SK-N-SH (cell line): ENCODE results near the gene BAHCC1.

Experiments used
- CTCF ChIP-seq: fragments of 200-600 bp; sonication (generic); IDR thresholded peaks from 2 replicates; pipeline ENCODE4 v1.6.1; 2017; ENCODE audit warnings: antibody characterized with exemption, mild to moderate bottlenecking, moderate library complexity
- EP300 ChIP-seq, 2 experiments: IDR thresholded peaks; 2 replicates each; pipeline versions ENCODE4 v1.4.0 to v1.6.1; 2012; ENCODE audit warnings: borderline replicate concordance in 1 of 2, low read depth in 1 of 2, low read length in 1 of 2
- EZH2phosphoT487 ChIP-seq: fragments of 200-600 bp; sonication (generic); IDR thresholded peaks from 2 replicates; pipeline ENCODE4 v1.6.1; 2017; ENCODE audit warnings: low read depth, mixed run types, mild to moderate bottlenecking, antibody characterized with exemption, moderate library complexity, borderline replicate concordance
- POLR2AphosphoS5 ChIP-seq: IDR thresholded peaks from 2 replicates; pipeline ENCODE4 v1.6.1; 2012; ENCODE audit warnings: low read depth, low read length
- RCOR1 ChIP-seq: fragments of 150-350 bp; IDR thresholded peaks from 2 replicates; pipeline ENCODE4 v1.6.1; 2017; ENCODE audit warnings: antibody characterized with exemption, low read length
- SIN3A ChIP-seq: IDR thresholded peaks from 2 replicates; pipeline ENCODE4 v1.6.1; 2012; ENCODE audit warnings: low read depth, mild to moderate bottlenecking, low read length, moderate library complexity, borderline replicate concordance
- USF1 ChIP-seq: IDR thresholded peaks from 2 replicates; pipeline ENCODE4 v1.4.0; 2012; ENCODE audit warnings: low read depth, borderline replicate concordance

GRCh38 chr17:81462506-81463125 lies 67.4 kb downstream of the BAHCC1 start:
- TF ChIP-seq CTCF (no peak), EP300 (IDR thresholded peaks at IDR 0.05; ENCODE audit: borderline replicate concordance in 1 of 2, low read depth in 1 of 2, low read length in 1 of 2) (no peak), EZH2phosphoT487 (no peak), SIN3A (no peak), POLR2AphosphoS5 (no peak), USF1 (no peak), RCOR1 (no peak)
